Activated CD4-positive, alpha-beta memory T cell treated with anti-CD3 and anti-CD28 coated beads for 36 hours (primary cell): Measurements from ENCODE around the gene PKP4. TPM values are rescaled to one million over a fixed set of nuclear protein-coding genes. Genes with fewer than 3 reads are reported as not detected.

Experiments
- total RNA-seq, 2 experiments: library from RNA; stranded (reverse); gene quantifications; one replicate each; pipeline ENCODE4 v1.2.3, GENCODE V29; 2021

PKP4 gene
- total RNA-seq, 2 experiments from 2014 or later = 41.4 to 43.1 TPM

Other genes with a start within 250 kb of the PKP4 start
- gene CCDC148, start 199 bp upstream of the PKP4 start, total RNA-seq = under 1 TPM in 1 of 2 experiments, not detected in 1; 0.29 TPM